AG20443 (cell line): Measurements from ENCODE around the gene GTF3C1.

ENCODE experiments used
- DNase-seq: peaks from one replicate; pipeline ENCODE4 v3.0.0; 2012; ENCODE audit warnings: low spot score, mixed read lengths

GTF3C1 gene

GRCh38 chr16:27425961-27426360, 123.8 kb downstream of the GTF3C1 start:
- no peak for DNase-seq

- no peak for DNase-seq
Measured at GRCh38 chr16:27424772-27425498, 124.8 kb downstream of the GTF3C1 start.

- no peak for DNase-seq
Measured at GRCh38 chr16:27421961-27422740, 127.6 kb downstream of the GTF3C1 start.

GRCh38 chr16:27417047-27417671, 132.6 kb downstream of the GTF3C1 start:
- DNase-seq: no peak

- no peak for DNase-seq
Measured at GRCh38 chr16:27414788-27415431, 134.8 kb downstream of the GTF3C1 start.

- DNase-seq: no peak
Measured at GRCh38 chr16:27413956-27414355, 135.8 kb downstream of the GTF3C1 start.

GRCh38 chr16:27410761-27411160, 139.0 kb downstream of the GTF3C1 start:
- no peak for DNase-seq
